Bronchial epithelial cell (primary cell): Measurements from ENCODE around the gene KCNJ6. TPM values are rescaled to one million over a fixed set of nuclear protein-coding genes. Genes with fewer than 3 reads are reported as not detected.

Experiments used
- DNase-seq: peaks from one replicate; pipeline ENCODE4 v3.0.0-alpha.2; 2010; ENCODE audit warnings: low read depth
- FAIRE-seq: peaks from 2 replicates; lab custom pipeline; 2011; peaks lifted over from hg19 to GRCh38; lab: Jason Lieb, UNC
- H3K27me3 ChIP-seq: 2 replicates; pipeline ENCODE4 v1.5.1; 2011; ENCODE audit warnings: low read length; ENCODE audit not compliant: control insufficient read depth, insufficient read depth
- H3K36me3 ChIP-seq: 2 replicates; pipeline ENCODE4 v1.5.1; 2011; ENCODE audit warnings: low read length; ENCODE audit not compliant: control insufficient read depth, insufficient read depth
- H3K4me3 ChIP-seq: 2 replicates; pipeline ENCODE4 v1.5.1; 2011; ENCODE audit warnings: mild to moderate bottlenecking, low read depth, low read length, control low read depth
- total RNA-seq: library from RNA; depleted of rRNA; stranded (reverse); fragments of >200 nt; gene quantifications from 2 replicates; pipeline ENCODE4 v1.2.1, GENCODE V29; 2014
- TF ChIP-seq, protein P1 (sequence below): IDR thresholded peaks from 2 replicates; pipeline ENCODE4 v1.5.1; 2011; ENCODE audit warnings: mild to moderate bottlenecking, moderate library complexity, low read length, control low read depth, inconsistent platforms; ENCODE audit not compliant: insufficient read depth, severe bottlenecking

The KCNJ6 gene
- total RNA-seq, 1 donor from 2014 or later: not detected

DNA sequence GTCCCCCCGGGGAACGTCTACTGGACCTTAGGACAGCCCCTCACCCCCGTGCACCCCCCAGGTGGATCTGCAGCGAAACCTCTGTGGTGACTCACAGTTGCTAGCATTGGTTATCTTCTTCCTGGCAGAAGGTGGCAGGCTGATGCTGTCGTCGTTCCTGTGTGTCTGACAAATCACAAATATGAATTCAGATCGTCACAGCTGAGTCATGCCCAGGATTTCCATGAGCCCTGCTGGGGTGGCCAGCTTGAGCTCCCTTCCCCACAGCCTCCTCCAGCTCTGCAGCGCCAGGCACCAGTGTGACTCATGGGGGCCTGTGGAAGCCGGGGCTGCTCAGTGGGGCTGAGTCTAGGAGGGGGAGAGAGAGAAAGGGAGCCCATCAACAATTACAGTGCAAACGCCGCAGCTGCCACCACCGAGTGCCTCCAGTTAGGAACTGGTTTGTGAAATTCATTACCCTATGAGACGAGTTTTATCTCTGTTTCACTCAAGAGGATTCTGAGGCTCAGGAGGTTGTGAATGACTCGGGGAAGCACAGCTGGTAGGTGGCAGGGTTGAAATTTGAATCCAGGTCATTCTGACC is 351.8 kb downstream of the KCNJ6 start:
- peak; percentile 99 for DNase-seq
- Histone ChIP-seq H3K4me3 (peak overlapping the region; percentile 67), H3K27me3 (no peaks in the 10 kb centered on the region), H3K36me3 (no peaks in the 10 kb centered on the region)
- FAIRE-seq: peak; percentile 62
- TF ChIP-seq, protein P1, sequence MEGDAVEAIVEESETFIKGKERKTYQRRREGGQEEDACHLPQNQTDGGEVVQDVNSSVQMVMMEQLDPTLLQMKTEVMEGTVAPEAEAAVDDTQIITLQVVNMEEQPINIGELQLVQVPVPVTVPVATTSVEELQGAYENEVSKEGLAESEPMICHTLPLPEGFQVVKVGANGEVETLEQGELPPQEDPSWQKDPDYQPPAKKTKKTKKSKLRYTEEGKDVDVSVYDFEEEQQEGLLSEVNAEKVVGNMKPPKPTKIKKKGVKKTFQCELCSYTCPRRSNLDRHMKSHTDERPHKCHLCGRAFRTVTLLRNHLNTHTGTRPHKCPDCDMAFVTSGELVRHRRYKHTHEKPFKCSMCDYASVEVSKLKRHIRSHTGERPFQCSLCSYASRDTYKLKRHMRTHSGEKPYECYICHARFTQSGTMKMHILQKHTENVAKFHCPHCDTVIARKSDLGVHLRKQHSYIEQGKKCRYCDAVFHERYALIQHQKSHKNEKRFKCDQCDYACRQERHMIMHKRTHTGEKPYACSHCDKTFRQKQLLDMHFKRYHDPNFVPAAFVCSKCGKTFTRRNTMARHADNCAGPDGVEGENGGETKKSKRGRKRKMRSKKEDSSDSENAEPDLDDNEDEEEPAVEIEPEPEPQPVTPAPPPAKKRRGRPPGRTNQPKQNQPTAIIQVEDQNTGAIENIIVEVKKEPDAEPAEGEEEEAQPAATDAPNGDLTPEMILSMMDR: no peak

DNA sequence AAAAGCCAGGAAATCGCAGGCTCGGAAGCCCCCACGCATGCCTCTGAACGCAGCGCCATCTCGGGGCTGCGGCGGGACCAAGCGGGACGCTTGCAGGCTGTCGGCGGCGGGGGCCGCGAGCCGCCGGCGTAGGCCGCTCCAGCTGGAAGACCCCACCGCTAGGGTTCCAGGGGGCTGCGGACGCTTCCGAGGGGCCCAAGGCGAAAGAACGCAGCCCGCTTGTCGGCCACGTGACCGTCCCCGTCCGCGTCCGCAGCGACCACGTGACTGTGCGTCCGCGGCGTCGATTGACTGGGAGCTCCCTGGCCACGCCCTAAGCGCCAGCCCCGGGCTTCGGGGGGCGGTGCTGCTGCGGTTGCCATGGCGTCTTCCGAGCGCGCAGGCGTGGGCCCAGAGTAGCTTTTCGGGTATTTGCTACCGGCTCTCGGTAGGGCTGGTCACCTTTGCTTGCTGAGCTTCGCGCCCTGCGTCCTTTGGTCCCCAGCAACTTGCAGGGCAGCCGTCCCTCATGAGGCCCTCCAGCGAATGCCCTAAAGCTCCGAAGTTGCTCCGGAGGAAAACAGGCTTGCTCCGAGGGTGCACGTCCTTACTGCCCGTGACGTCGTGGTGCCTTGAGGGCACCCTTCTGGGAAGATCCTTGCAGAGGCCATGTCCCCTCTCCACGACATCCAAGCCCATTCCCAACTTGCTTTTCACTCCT is 352.5 kb downstream of the KCNJ6 start:
- H3K4me3 ChIP-seq: peak overlapping the region; percentile 67
- no peaks in the 10 kb centered on the region for H3K36me3 ChIP-seq
- peak; percentile 84 for DNase-seq
- H3K27me3 ChIP-seq: no peaks in the 10 kb centered on the region
- TF ChIP-seq, protein P1: peak; percentile 56
- no peak for FAIRE-seq

DNA sequence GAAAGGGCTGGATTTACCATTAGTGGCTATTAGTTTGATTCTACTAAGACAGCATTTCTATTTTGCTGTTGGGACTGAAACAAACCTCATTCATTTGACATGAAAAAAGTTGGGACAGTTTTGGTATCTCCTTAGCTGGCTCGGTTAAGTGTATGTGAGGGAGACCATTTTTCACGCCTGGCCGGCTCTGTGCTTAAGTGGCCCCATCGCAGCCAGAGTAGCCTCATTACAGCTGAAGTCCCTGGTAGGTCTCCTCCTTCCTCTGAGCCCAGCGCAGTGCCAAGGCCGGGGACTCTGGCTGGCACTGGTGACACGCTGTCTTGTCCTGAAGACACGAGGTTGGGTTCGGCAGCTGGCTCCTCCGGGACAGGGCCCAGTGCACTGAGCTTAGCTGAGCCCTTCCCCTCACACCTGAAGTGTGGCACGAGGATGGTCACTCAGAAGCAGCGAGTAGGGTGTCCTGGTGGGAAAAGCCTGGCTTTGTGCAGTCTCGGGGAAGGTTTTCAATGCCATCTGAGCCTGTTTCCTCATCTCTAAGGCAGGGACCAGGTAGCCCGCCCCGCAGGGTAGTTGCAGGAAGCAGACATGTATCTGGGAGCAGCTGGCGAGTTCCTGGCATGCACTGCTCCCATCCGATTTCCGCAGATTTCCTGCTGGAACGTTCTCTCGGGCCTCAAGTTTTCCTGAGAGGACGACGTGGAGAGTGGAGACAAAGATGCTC is 353.2 kb downstream of the KCNJ6 start:
- DNase-seq (no peak), FAIRE-seq (no peak)
- Histone ChIP-seq H3K27me3 (no peaks in the 10 kb centered on the region), H3K36me3 (no peaks in the 10 kb centered on the region), H3K4me3 (peak overlapping the region; percentile 67)
- TF ChIP-seq, protein P1: no peak

DNA sequence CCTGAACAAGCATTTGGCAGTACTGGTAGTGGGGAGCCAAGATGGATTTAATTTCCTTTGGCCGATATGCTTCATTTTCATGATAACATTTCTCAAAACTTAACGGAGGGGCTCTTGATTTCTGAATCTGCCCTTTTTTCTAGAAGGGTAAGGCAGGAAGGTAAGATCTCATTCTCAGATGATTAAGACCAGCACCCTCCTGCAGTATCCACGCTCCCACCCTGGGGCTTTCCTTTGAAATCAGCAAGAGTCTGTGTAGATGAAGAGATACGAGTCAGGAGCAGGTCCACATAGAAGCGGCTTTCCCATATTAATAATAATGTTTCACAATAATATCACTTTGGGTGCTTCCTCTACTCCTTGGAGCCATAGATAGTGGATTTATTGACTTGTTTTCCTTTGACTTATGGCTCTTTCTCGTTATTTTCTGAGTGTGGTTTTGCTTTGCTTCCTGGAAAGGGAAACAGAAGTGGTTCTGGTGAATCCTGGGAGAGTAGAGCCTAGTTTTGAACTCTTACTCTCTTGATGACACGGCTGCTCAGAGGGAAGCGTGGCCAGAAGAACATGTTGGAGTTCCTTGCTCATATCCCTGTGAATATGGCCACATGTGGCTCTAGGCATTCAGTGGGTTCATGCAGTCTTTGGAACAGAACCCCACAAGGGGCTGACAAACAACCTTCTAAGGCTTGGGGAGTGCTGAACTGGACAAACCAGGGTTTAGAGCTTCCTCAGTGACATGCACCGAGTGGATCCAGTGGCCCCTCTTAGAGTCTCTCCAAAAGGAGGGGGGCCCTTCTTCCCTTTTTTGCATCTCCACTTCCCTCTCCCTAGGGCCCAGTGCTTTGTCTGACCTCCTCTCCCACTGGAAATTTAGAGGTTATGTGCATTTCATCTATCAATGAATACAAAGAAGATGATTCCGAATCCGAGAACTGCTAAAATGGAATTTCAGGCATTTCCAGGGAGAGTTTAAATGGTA is 354.0 kb downstream of the KCNJ6 start:
- TF ChIP-seq, protein P1: no peak
- Histone ChIP-seq H3K36me3 (no peaks in the 10 kb centered on the region), H3K27me3 (no peaks in the 10 kb centered on the region), H3K4me3 (no peak overlapping the region)
- DNase-seq (no peak), FAIRE-seq (no peak)

DNA sequence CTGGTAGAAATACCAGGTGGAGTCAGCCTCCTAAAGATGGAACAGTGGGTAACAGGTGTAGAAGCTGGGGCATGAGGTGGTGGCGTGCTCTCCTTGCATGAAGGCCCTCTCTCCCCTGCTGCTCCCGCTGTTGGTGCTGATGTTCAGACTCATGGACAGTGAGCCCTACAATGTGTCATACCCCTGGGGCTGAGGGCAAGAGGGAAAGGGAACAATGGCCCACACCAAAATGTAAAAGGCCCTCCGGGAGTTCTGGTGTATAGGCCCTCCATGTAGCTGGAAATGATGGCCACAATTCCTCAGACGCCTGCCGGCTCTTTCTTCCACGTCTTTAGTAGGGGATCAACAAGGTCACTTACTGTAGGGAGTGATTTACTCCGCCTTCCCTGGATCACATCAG is 354.8 kb downstream of the KCNJ6 start:
- no peaks in the 10 kb centered on the region for H3K36me3 ChIP-seq
- no peak for FAIRE-seq
- no peaks in the 10 kb centered on the region for H3K27me3 ChIP-seq
- no peak overlapping the region for H3K4me3 ChIP-seq
- DNase-seq: no peak
- TF ChIP-seq, protein P1: no peak
